ENCODE results near the gene PCED1A.

The PCED1A gene

GRCh38 chr20:2880650-2881049 is 40.2 kb upstream of the PCED1A start:
- Histone ChIP-seq H3K9me3 (ENCODE audit: insufficient read depth, low read depth, low read length) (no peaks in the 10 kb centered on the region), H3F3A (ENCODE audit: low read depth) (no peaks in the 10 kb centered on the region), H3K36me3 (ENCODE audit: insufficient read depth, low read length) (no peaks in the 10 kb centered on the region), H3K9ac (ENCODE audit: low read depth, low read length, poor library complexity, severe bottlenecking) (no peak overlapping the region), H3K4me3 (ENCODE audit: low read length, poor library complexity, severe bottlenecking) (no peak overlapping the region), H4K20me1 (ENCODE audit: insufficient read depth, low read length, poor library complexity, severe bottlenecking) (peaks cover 63% of the 10 kb centered on the region), H2AFZ (ENCODE audit: low read length) (no peak overlapping the region), H3K4me2 (ENCODE audit: low read depth, low read length, poor library complexity, severe bottlenecking) (no peak overlapping the region), H3K79me2 (ENCODE audit: insufficient read depth, low read length) (peaks cover 95% of the 10 kb centered on the region), H3K9me2 (replicated peaks; ENCODE audit: low read depth, low read length) (no peaks in the 10 kb centered on the region), H3K4me1 (ENCODE audit: insufficient read depth, low read length, poor library complexity, severe bottlenecking) (peaks cover 35% of the 10 kb centered on the region), H3K27me3 (ENCODE audit: insufficient read depth, low read length, poor library complexity, severe bottlenecking) (no peaks in the 10 kb centered on the region)
- TF ChIP-seq EZH2phosphoT487 (IDR thresholded peaks at IDR 0.05; ENCODE audit: borderline replicate concordance) (no peak), CTCF (conservative IDR thresholded peaks at IDR 0.05; ENCODE audit: low read length) (no peak)

GRCh38 chr20:2879146-2879545 is 38.7 kb upstream of the PCED1A start:
- no peak overlapping the region for H3K9ac ChIP-seq (ENCODE audit: low read depth, low read length, poor library complexity, severe bottlenecking)
- TF ChIP-seq EZH2phosphoT487 (IDR thresholded peaks at IDR 0.05; ENCODE audit: borderline replicate concordance) (no peak), CTCF (conservative IDR thresholded peaks at IDR 0.05; ENCODE audit: low read length) (no peak)
- no peaks in the 10 kb centered on the region for H3K27me3 ChIP-seq (ENCODE audit: insufficient read depth, low read length, poor library complexity, severe bottlenecking)
- H3K4me2 ChIP-seq (ENCODE audit: low read depth, low read length, poor library complexity, severe bottlenecking), result peak overlapping the region; percentile 54
- H4K20me1 ChIP-seq (ENCODE audit: insufficient read depth, low read length, poor library complexity, severe bottlenecking), result peaks cover 63% of the 10 kb centered on the region
- no peaks in the 10 kb centered on the region for H3K9me3 ChIP-seq (ENCODE audit: insufficient read depth, low read depth, low read length)
- no peaks in the 10 kb centered on the region for H3F3A ChIP-seq (ENCODE audit: low read depth)
- peak overlapping the region; percentile 7 for H3K4me3 ChIP-seq (ENCODE audit: low read length, poor library complexity, severe bottlenecking)
- no peak overlapping the region for H2AFZ ChIP-seq (ENCODE audit: low read length)
- H3K9me2 ChIP-seq (replicated peaks; ENCODE audit: low read depth, low read length), result no peaks in the 10 kb centered on the region
- H3K4me1 ChIP-seq (ENCODE audit: insufficient read depth, low read length, poor library complexity, severe bottlenecking), result peaks cover 45% of the 10 kb centered on the region
- H3K79me2 ChIP-seq (ENCODE audit: insufficient read depth, low read length), result peaks cover 95% of the 10 kb centered on the region
- no peaks in the 10 kb centered on the region for H3K36me3 ChIP-seq (ENCODE audit: insufficient read depth, low read length)

- Histone ChIP-seq H3K79me2 (ENCODE audit: insufficient read depth, low read length) (peaks cover 95% of the 10 kb centered on the region), H3K9me3 (ENCODE audit: insufficient read depth, low read depth, low read length) (no peaks in the 10 kb centered on the region), H3K27me3 (ENCODE audit: insufficient read depth, low read length, poor library complexity, severe bottlenecking) (no peaks in the 10 kb centered on the region), H3K4me1 (ENCODE audit: insufficient read depth, low read length, poor library complexity, severe bottlenecking) (peaks cover 40% of the 10 kb centered on the region), H3F3A (ENCODE audit: low read depth) (no peaks in the 10 kb centered on the region), H4K20me1 (ENCODE audit: insufficient read depth, low read length, poor library complexity, severe bottlenecking) (peaks cover 63% of the 10 kb centered on the region), H2AFZ (ENCODE audit: low read length) (no peak overlapping the region), H3K4me3 (ENCODE audit: low read length, poor library complexity, severe bottlenecking) (peak overlapping the region; percentile 7), H3K9ac (ENCODE audit: low read depth, low read length, poor library complexity, severe bottlenecking) (no peak overlapping the region), H3K36me3 (ENCODE audit: insufficient read depth, low read length) (no peaks in the 10 kb centered on the region), H3K4me2 (ENCODE audit: low read depth, low read length, poor library complexity, severe bottlenecking) (peak overlapping the region; percentile 54), H3K9me2 (replicated peaks; ENCODE audit: low read depth, low read length) (no peaks in the 10 kb centered on the region)
- no peak for TF ChIP-seq EZH2phosphoT487 (IDR thresholded peaks at IDR 0.05; ENCODE audit: borderline replicate concordance)
- TF ChIP-seq CTCF (conservative IDR thresholded peaks at IDR 0.05; ENCODE audit: low read length), result no peak
Measured at GRCh38 chr20:2878515-2878914, 38.1 kb upstream of the PCED1A start.
